GM12875 (cell line): ENCODE data around the gene LVRN.

Source experiments
- H3K4me3 ChIP-seq: one replicate; pipeline ENCODE4 v1.5.1; 2011; ENCODE audit warnings: low read depth, low read length, control low read depth
- TF ChIP-seq, protein P1 (sequence below): IDR thresholded peaks from 2 replicates; pipeline ENCODE4 v1.5.1; 2011; ENCODE audit warnings: low read depth, mild to moderate bottlenecking, control low read depth, inconsistent platforms, low read length, moderate library complexity, borderline replicate concordance; ENCODE audit not compliant: insufficient read depth

Gene LVRN

DNA sequence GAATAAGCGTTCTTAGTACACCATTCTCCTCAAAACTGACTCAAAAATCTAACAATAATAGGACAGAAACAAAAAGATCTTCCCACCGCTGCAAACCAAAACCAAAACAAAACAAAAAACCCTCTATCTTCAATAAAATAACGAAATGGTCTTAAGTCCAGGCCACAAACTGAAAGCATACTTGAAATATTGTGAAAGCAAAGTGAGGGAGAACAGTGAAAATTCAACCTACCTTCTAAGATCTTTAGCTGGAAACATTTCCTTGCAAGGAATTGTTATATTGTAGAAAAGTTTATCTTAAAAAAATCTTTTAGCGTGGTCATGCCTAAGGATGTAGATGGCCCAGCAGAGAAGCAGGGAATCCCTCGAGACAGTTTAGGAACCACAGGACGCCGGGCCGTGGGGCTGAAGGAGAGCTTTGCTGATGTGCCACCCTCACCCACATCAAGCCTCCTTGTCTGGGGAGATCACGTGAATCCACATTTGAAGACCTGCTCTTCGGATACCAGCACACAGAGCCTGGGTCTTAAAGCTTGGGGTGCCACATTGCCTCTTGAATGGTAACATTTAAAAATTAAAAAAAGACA, 27.8 kb upstream of the LVRN start:
- TF ChIP-seq, protein P1, sequence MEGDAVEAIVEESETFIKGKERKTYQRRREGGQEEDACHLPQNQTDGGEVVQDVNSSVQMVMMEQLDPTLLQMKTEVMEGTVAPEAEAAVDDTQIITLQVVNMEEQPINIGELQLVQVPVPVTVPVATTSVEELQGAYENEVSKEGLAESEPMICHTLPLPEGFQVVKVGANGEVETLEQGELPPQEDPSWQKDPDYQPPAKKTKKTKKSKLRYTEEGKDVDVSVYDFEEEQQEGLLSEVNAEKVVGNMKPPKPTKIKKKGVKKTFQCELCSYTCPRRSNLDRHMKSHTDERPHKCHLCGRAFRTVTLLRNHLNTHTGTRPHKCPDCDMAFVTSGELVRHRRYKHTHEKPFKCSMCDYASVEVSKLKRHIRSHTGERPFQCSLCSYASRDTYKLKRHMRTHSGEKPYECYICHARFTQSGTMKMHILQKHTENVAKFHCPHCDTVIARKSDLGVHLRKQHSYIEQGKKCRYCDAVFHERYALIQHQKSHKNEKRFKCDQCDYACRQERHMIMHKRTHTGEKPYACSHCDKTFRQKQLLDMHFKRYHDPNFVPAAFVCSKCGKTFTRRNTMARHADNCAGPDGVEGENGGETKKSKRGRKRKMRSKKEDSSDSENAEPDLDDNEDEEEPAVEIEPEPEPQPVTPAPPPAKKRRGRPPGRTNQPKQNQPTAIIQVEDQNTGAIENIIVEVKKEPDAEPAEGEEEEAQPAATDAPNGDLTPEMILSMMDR, result no peak
- no peak overlapping the region for H3K4me3 ChIP-seq

DNA sequence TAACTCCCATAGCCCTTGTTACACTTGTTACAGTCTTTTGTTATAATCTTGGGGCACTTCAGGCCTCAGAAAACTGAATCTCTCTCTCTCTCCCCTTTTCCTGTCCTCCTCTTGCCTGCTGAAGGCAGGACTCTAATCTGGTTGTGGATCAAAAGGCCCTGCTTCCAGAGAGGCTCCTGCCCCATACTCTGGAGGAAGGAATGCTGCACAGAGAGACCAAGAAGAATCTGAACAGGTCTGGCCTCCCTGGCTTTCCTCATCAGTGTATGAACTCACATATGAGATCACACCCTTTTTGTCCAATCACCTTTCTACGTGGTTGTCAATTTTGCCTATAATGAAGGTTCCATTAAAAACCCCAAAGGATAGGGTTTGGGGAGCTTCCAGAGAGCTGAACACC, 26.2 kb upstream of the LVRN start:
- no peak overlapping the region for H3K4me3 ChIP-seq
- TF ChIP-seq, protein P1, result no peak

DNA sequence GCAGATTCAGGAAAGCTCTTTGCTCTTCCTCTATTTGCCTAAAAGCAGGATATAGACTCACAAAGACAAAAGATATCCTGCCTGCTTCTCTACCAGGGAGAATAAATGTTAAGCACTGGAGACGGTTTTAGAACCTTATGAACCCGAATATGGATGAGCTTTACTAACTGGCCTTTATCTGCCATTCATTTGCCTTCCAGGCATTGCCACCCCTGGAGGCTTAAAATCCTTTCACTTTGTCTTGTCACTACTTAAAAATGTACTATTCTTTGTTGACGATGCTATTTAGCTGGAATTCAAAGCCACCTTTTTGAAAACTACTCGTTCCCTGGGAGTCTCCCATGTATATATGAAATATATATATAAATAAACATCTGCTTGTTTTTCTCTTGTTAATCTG, 23.2 kb upstream of the LVRN start:
- H3K4me3 ChIP-seq, result no peak overlapping the region
- TF ChIP-seq, protein P1, result no peak

DNA sequence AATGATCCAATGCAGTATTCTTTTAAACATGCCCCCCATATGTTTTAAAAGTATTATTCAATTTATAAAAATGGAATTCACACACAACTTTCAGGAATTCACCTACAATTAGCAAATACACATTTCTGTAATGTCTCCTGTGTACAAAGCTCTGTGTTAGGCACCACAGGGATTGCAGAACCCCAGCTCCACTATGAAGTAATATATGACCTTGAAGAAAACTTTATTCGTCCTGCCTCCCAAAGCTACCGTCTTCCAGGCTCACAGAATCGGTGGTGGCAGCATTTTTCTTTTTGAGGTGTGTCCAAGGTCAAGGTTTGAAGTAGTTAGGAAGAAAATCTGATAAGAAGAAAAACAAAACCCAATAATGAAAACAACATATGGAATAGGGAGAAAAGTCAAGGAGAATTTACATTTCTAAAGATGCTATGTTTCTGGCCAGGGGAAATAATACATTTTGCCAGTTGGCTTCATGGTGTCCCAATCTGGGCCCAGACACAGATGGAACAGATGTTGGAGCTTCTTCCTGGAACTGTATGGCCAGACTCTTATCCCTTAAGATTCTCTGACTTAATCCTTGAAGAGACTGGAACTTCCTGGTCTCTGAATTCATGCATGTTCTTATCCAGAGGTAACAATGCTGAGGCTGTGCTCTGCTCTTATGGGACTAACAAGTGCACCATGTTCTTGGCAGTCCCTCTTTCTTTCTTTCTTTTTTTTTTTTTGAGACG, 22.0 kb upstream of the LVRN start:
- TF ChIP-seq, protein P1, result no peak

DNA sequence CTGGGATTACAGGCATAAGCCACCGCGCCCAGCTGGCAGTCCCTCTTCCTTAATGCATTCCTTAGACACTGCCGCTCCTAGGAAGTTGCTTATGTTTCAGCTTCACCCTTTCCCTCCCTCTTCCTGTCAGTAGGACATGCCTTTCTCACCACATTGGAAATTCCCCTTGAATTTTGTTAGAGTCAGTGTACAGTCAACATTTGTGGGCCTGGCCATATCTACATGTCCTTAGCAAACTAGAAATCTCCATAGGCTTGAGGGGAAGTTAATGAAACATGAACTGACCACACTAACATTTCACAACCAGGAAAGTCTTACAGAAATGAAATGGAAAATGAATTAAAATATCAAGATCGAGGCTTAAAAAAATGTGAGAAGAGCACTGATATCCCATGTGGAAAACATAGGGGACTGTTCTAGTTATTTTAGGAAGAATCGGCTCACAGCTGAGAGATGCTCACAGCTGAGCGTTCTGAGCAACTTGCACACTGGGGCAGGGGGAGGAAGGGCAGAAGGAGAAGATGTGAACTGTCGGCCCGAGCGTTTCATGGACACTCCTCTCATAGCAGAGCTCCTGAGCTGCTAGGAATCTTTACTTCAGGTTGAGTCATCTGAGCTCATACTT, 21.1 kb upstream of the LVRN start:
- TF ChIP-seq, protein P1, result no peak
- H3K4me3 ChIP-seq, result no peak overlapping the region

More for the DNA sequence above, 22.0 kb upstream of the LVRN start:
- no peak overlapping the region for H3K4me3 ChIP-seq

DNA sequence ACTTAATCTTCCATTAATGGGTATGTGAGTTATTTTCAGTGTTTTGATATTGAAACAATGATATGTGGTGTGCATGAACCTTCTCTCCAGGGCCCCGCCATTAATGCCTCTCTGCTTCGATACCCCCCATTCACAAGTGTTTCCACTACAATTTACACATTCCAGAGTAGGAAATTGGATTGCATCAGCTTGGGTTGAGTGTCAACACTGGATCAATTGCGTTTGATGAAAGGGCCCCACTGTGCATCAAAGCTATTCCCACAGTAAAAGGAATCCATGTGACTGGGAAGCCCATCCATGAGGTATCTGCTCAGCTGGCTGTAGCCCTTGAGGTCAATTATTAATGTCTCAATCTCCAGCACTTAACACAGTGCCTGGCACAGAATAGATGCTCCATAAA, 17.8 kb upstream of the LVRN start:
- H3K4me3 ChIP-seq, result no peak overlapping the region
- TF ChIP-seq, protein P1, result no peak
